ENCODE measurements around the gene ZNF578. TPM values are rescaled to one million over a fixed set of nuclear protein-coding genes. Genes with fewer than 3 reads are reported as not detected.
"Not testable (repeated sequence)": the region's sequence is repeated elsewhere in the genome, so short reads cannot be mapped to it uniquely, and the experiment has no call there.

Gene ZNF578
- total RNA-seq, 1 experiment from 2014 or later = 0.04 TPM

- peaks cover 83% of the 10 kb centered on the region for H3K36me3 ChIP-seq (ENCODE audit: insufficient read depth, low read length)
- not testable (repeated sequence) for H3K9ac ChIP-seq (ENCODE audit: low read length)
- peaks cover 32% of the 10 kb centered on the region for H3K9me3 ChIP-seq (ENCODE audit: low read length)
Observed at GRCh38 chr19:52558732-52559445, 105.5 kb downstream of the ZNF578 start.

GRCh38 chr19:52561611-52562010 lies 108.3 kb downstream of the ZNF578 start:
- H4K20me1 ChIP-seq (ENCODE audit: insufficient read depth, low read depth, low read length); DNase-seq; H3K4me3 ChIP-seq (ENCODE audit: low read length); H3K4me2 ChIP-seq (ENCODE audit: low read depth, low read length, poor library complexity, severe bottlenecking); H3K27ac ChIP-seq (ENCODE audit: low read length); H2AFZ ChIP-seq (ENCODE audit: low read length); H3K27me3 ChIP-seq (ENCODE audit: low read length); H3K4me1 ChIP-seq (ENCODE audit: low read length); H3K9ac ChIP-seq (ENCODE audit: low read length); H3K9me2 ChIP-seq (replicated peaks; ENCODE audit: insufficient read depth, low read length): not testable (repeated sequence)
- peaks cover 63% of the 10 kb centered on the region for H3K36me3 ChIP-seq (ENCODE audit: insufficient read depth, low read length)
- peaks cover 11% of the 10 kb centered on the region; the same call in 1 of the 2 replicates for H3K9me3 ChIP-seq (ENCODE audit: low read length)
- peaks cover 26% of the 10 kb centered on the region for H3K79me2 ChIP-seq (ENCODE audit: low read length)

More at GRCh38 chr19:52558732-52559445, 105.5 kb downstream of the ZNF578 start:
- not testable (repeated sequence) for H3K4me3 ChIP-seq (ENCODE audit: low read length); H3K4me2 ChIP-seq (ENCODE audit: low read depth, low read length, poor library complexity, severe bottlenecking); H3K27me3 ChIP-seq (ENCODE audit: low read length); H3K27ac ChIP-seq (ENCODE audit: low read length); DNase-seq; H2AFZ ChIP-seq (ENCODE audit: low read length); H3K9me2 ChIP-seq (replicated peaks; ENCODE audit: insufficient read depth, low read length); H4K20me1 ChIP-seq (ENCODE audit: insufficient read depth, low read depth, low read length); H3K4me1 ChIP-seq (ENCODE audit: low read length)
- H3K79me2 ChIP-seq (ENCODE audit: low read length) = peaks cover 31% of the 10 kb centered on the region

Other genes starting within 250 kb of the ZNF578 start
- 13.9 and 23.3 TPM in 2 replicates for gene ZNF766, start 184.0 kb upstream of the ZNF578 start, total RNA-seq (2014; rRNA removed; shearing (Covaris generic); ENCODE audit: low replicate concordance)
- 26.7 and 33.9 TPM in 2 replicates for gene ZNF480, start 156.4 kb upstream of the ZNF578 start, total RNA-seq (2014; rRNA removed; shearing (Covaris generic); ENCODE audit: low replicate concordance)
- 12.6 and 20.1 TPM in 2 replicates for gene ZNF610, start 117.3 kb upstream of the ZNF578 start, total RNA-seq (2014; rRNA removed; shearing (Covaris generic); ENCODE audit: low replicate concordance)
- 9.0 and 12.7 TPM in 2 replicates for gene ZNF880, start 83.6 kb upstream of the ZNF578 start, total RNA-seq (2014; rRNA removed; shearing (Covaris generic); ENCODE audit: low replicate concordance)
- 9.8 and 11.1 TPM in 2 replicates for gene ZNF528, start 55.7 kb upstream of the ZNF578 start, total RNA-seq (2014; rRNA removed; shearing (Covaris generic); ENCODE audit: low replicate concordance)
- not detected in 2 replicates for gene ZNF534, start 24.4 kb upstream of the ZNF578 start, total RNA-seq (2014; rRNA removed; shearing (Covaris generic); ENCODE audit: low replicate concordance)
- gene ZNF808, start 74.1 kb downstream of the ZNF578 start, total RNA-seq (2014; rRNA removed; shearing (Covaris generic); ENCODE audit: low replicate concordance) = 31.5 and 39.7 TPM in 2 replicates
- gene ZNF701, start 116.7 kb downstream of the ZNF578 start, total RNA-seq (2014; rRNA removed; shearing (Covaris generic); ENCODE audit: low replicate concordance) = 24.0 and 43.8 TPM in 2 replicates
- 95.9 and 115 TPM in 2 replicates for gene ZNF83, start 184.8 kb downstream of the ZNF578 start, total RNA-seq (2014; rRNA removed; shearing (Covaris generic); ENCODE audit: low replicate concordance)